Natural killer cell (primary cell): ENCODE results near the gene NCDN. TPM values are rescaled to one million over a fixed set of nuclear protein-coding genes. Genes with fewer than 3 reads are reported as not detected.

Experiments
- ATAC-seq, 3 donors: fragments of 150-1000 bp in 2 of 3; fragments of 200-7000 bp in 1 of 3; cut with Tn5 transposase; 1 replicate in 1 of 3; 2 replicates in 2 of 3; pipeline ENCODE4 v1.10.0; 2021; ENCODE audit warnings: mild to moderate bottlenecking in 2 of 3, moderate library complexity in 2 of 3
- DNase-seq, 2 donors: peaks; one replicate each; pipeline versions ENCODE4 v3.0.0 to v3.0.0-alpha.2; 2013 to 2021; ENCODE audit warnings: mixed read lengths in 1 of 2
- H3K27ac ChIP-seq: one replicate; pipeline ENCODE4 v1.5.1; 2013; ENCODE audit warnings: mild to moderate bottlenecking, low read length
- H3K27me3 ChIP-seq: one replicate; pipeline ENCODE4 v1.6.1; 2013; ENCODE audit warnings: low read length; ENCODE audit not compliant: control insufficient read depth, insufficient read depth
- H3K36me3 ChIP-seq: one replicate; pipeline ENCODE4 v1.6.1; 2013; ENCODE audit warnings: low read length; ENCODE audit not compliant: control insufficient read depth, insufficient read depth
- H3K4me1 ChIP-seq: one replicate; pipeline ENCODE4 v1.6.1; 2013; ENCODE audit warnings: low read length; ENCODE audit not compliant: control insufficient read depth, insufficient read depth
- H3K4me3 ChIP-seq: one replicate; pipeline ENCODE4 v1.5.1; 2013; ENCODE audit warnings: low read length
- H3K9me3 ChIP-seq: one replicate; pipeline ENCODE4 v1.6.1; 2013; ENCODE audit warnings: low read length; ENCODE audit not compliant: control insufficient read depth, insufficient read depth
- H3K27ac Mint-ChIP-seq, 2 donors: one replicate each; pipeline ENCODE4 v1.8.0; 2022; ENCODE audit warnings: mild to moderate bottlenecking in 2 of 2, mixed read lengths in 2 of 2, moderate library complexity in 1 of 2
- H3K27me3 Mint-ChIP-seq, 2 donors: one replicate each; pipeline ENCODE4 v1.8.0; 2022; ENCODE audit warnings: low read depth in 2 of 2, mixed read lengths in 2 of 2
- H3K36me3 Mint-ChIP-seq: one replicate; pipeline ENCODE4 v1.8.0; 2022; ENCODE audit warnings: mixed read lengths
- H3K4me1 Mint-ChIP-seq, 2 donors: one replicate each; pipeline ENCODE4 v1.8.0; 2022; ENCODE audit warnings: mixed read lengths in 2 of 2
- H3K4me3 Mint-ChIP-seq: one replicate; pipeline ENCODE4 v1.8.0; 2022; ENCODE audit warnings: mild to moderate bottlenecking, moderate library complexity, mixed read lengths
- H3K9me3 Mint-ChIP-seq, 2 donors: one replicate each; pipeline ENCODE4 v1.8.0; 2022; ENCODE audit warnings: mixed read lengths in 2 of 2
- CTCF ChIP-seq: fragments of 200-600 bp; IDR thresholded peaks from one replicate; pipeline ENCODE4 v1.8.0; 2022; ENCODE audit warnings: antibody characterized with exemption
- WGBS: methylation state at CpG from one replicate; pipeline ENCODE4 v1.1.7; 2013; ENCODE audit warnings: missing lambda C conversion rate; ENCODE audit not compliant: insufficient coverage; 5-methylcytosine and 5-hydroxymethylcytosine counted together
- intact Hi-C: fragments of 100-400 bp; cut with micrococcal nuclease; formaldehyde crosslinking; loops from one replicate; pipeline ENCODE4 v1.14.2; 2022
- total RNA-seq, 4 donors: library from RNA; stranded (reverse); fragments of 120-200 nt in 1 of 4; gene quantifications; one replicate each; pipeline versions ENCODE4 v1.2.3 to v1.2.4, GENCODE V29; 2013 to 2022

Gene NCDN
- total RNA-seq, 3 donors from 2014 or later (not counting 1 experiment from before 2014, with no cell fraction given) = 7.9 to 10.7 (median 9.9) TPM

GRCh38 chr1:35573198-35574124, 15.9 kb downstream of the NCDN start, which contains the start of gene TFAP2E:
TFAP2E (plus strand) TSS chr1:35573314; CDS start chr1:35573578, 264 bp downstream.
- Mint-ChIP-seq H3K27ac (peak within 1 kb of the TSS in 1 of 2 donors; percentile 16), H3K27me3 (no peaks in the 10 kb centered on the region), H3K4me3 (peak within 1 kb of the TSS; percentile 68), H3K9me3 (no peaks in the 10 kb centered on the region), H3K36me3 (no peaks in the 10 kb centered on the region), H3K4me1 (peaks cover 49 to 73% of the 10 kb centered on the region in 2 donors)
- intact Hi-C loops = no loop called here
- Histone ChIP-seq H3K4me3 (peak within 1 kb of the TSS; percentile 20), H3K9me3 (no peaks in the 10 kb centered on the region), H3K4me1 (peaks cover 35% of the 10 kb centered on the region), H3K27me3 (no peaks in the 10 kb centered on the region), H3K36me3 (no peaks in the 10 kb centered on the region), H3K27ac (no peak within 1 kb of the TSS)
- WGBS = 46% methylated on average over 95 of the region's 95 CpGs
- ATAC-seq = peak in 2 of 3 donors; percentile 25 to 60
- no peak for TF ChIP-seq CTCF
- DNase-seq = no peak

- no peaks in the 10 kb centered on the region for H3K9me3 Mint-ChIP-seq
- H3K36me3 Mint-ChIP-seq = no peaks in the 10 kb centered on the region
- H3K27ac ChIP-seq = no peak overlapping the region
- DNase-seq (no peak), ATAC-seq (no peak)
- no peaks in the 10 kb centered on the region for H3K36me3 ChIP-seq
- peaks cover 39% of the 10 kb centered on the region for H3K4me1 ChIP-seq
- peak overlapping the region; percentile 35 for H3K4me3 Mint-ChIP-seq
- H3K4me1 Mint-ChIP-seq = peaks cover 43 to 67% of the 10 kb centered on the region in 2 donors
- H3K4me3 ChIP-seq = no peak overlapping the region
- TF ChIP-seq CTCF = no peak
- H3K27me3 Mint-ChIP-seq = no peaks in the 10 kb centered on the region
- WGBS = 97% methylated on average over 48 of the region's 48 CpGs
- H3K27ac Mint-ChIP-seq = no peak overlapping the region
- intact Hi-C loops = no loop called here
- no peaks in the 10 kb centered on the region for H3K9me3 ChIP-seq
- H3K27me3 ChIP-seq = no peaks in the 10 kb centered on the region
Observed at GRCh38 chr1:35574125-35574654, 16.6 kb downstream of the NCDN start.

- Histone ChIP-seq H3K36me3 (no peaks in the 10 kb centered on the region), H3K4me1 (peaks cover 40% of the 10 kb centered on the region), H3K4me3 (no peak overlapping the region), H3K9me3 (no peaks in the 10 kb centered on the region), H3K27ac (no peak overlapping the region), H3K27me3 (no peaks in the 10 kb centered on the region)
- Mint-ChIP-seq H3K9me3 (no peaks in the 10 kb centered on the region), H3K27me3 (no peaks in the 10 kb centered on the region), H3K36me3 (no peaks in the 10 kb centered on the region), H3K27ac (peak overlapping the region; percentile 37 to 89), H3K4me3 (peak overlapping the region; percentile 94), H3K4me1 (peaks cover 43 to 60% of the 10 kb centered on the region in 2 donors)
- ATAC-seq = no peak
- TF ChIP-seq CTCF = no peak
- intact Hi-C loops = no loop called here
- 93% methylated on average over 30 of the region's 30 CpGs for WGBS
- DNase-seq = no peak
Observed at GRCh38 chr1:35574655-35575415, 17.2 kb downstream of the NCDN start.
